Suprapubic skin (tissue), 3 donors: ENCODE results near the gene RNF17.

Source experiments
- CTCF ChIP-seq, 2 donors: fragments of 200-600 bp in 1 of 2; fragments of 450-650 bp in 1 of 2; sonication (generic) in 1 of 2; IDR thresholded peaks; one replicate each; pipeline ENCODE4 v1.5.1; 2016 to 2019; ENCODE audit warnings: antibody characterized with exemption in 2 of 2, mild to moderate bottlenecking in 1 of 2, moderate library complexity in 1 of 2
- EP300 ChIP-seq: sonication (generic); formaldehyde crosslinking; IDR thresholded peaks from one replicate; pipeline ENCODE4 v1.6.1; 2017; ENCODE audit warnings: antibody characterized with exemption
- POLR2A ChIP-seq, 2 donors: fragments of 450-650 bp; IDR thresholded peaks; one replicate each; pipeline ENCODE4 v1.6.1; 2017; ENCODE audit warnings: antibody characterized with exemption in 2 of 2, mild to moderate bottlenecking in 2 of 2, moderate library complexity in 2 of 2

- TF ChIP-seq CTCF (IDR thresholded peaks at IDR 0.05) (no peak), POLR2A (IDR thresholded peaks at IDR 0.05) (no peak), EP300 (no peak)
Measured at GRCh38 chr13:24716446-24716845, 47.5 kb upstream of the RNF17 start.
